Stimulated activated CD8-positive, alpha-beta memory T cell treated with anti-CD3 and anti-CD28 coated beads, Interleukin-15, amount 100 ng/mL, for 48 hours (primary cell): Measurements from ENCODE around the gene DPP4.

Source experiments
- DNase-seq, 2 donors: peaks; one replicate each; pipeline ENCODE4 v3.0.0-alpha.2; 2020; ENCODE audit warnings: low read depth in 2 of 2

Gene DPP4

DNA sequence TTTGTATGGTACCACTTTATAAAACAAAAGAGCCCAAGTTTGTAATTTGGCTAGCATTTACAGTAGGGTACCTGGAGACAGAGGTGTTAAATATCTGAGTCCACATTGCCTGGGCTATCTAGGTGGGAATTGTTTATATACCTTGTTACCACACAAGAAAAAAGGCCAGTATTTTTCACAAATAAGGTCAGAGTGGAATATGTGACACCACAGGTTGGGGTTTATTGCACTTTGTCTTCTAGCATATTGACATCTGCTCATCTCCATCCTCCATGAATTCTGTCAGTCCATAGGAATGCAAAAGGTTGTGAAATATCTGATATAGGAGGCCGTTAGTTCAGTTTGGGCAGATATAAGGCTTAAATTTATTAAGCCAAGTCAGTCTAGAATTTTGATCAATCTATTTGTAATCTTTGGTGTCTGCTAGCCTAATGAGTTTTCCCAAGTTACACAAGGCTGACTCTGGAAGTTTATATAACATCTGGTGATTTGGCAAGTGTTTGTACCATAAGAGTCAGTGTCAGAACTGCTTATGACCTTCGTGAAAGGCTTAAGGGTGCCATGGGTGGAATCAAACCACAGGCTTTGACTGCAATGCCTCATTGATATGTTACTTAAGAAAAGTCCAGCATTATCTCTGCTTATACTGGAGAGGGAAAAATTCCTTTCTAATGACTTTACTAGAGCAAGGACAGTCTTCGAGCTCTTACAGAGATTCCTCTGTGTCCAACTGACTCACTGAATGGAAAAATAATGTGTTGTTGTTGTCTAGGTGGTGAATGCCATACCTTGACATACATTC lies 11.3 kb upstream of the DPP4 start:
- DNase-seq, result no peak

DNA sequence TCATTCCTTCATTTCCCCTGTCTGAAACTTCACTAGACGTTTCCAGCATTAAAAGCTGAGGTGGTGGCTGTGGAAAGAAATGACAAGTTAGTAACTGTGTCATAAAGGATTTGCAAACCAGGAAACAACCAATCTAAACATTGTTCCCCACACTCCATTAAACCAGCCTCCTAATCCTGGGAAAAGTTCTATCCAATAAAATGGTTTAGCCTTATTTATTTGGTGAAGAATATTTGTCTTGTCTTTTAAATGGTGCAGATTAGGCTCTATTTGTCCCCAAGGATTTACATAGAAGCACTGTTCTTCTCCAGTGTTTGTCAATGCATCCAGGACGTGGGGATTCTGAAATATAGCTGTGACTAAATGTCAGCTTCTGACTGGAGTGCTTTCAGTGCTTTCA lies 10.5 kb upstream of the DPP4 start:
- no peak for DNase-seq

DNA sequence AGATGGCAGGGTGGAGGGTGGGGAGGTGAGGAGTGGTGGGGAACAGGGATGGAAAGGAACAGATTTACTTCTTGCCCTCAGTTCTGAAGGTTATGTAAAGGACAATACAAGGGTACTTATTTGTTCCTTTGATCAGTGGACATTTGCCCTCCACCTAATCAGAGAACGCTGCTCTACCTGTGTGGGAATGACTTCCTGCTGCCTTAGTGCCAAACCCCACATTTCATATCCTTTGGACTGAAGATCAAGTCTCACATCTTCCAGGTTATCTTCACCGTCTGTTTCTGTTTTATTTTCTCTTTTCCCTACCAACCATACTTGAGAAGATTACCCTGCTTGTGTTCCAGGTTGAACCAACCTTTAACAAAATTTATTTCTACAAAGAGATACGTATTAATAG lies 8.7 kb upstream of the DPP4 start:
- no peak for DNase-seq

DNA sequence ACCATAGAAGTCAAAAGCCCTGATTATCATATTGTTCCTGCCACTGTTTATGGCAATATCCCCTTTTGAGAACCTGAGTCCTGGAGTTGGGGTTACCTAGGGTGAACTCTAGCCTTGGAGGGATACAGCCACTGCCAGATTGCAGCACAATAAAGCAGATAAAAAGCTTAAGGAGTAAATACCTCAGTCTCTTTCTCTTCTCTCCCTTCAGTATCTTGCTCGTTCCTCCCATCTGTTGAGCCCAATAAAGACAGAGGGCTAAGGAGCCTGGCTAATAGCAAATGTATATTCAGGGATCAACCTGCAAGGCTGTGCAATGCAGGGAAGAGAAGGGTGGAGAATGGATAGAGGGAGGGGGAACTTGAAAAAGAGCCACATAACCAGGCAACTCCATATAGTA lies 8.0 kb upstream of the DPP4 start:
- no peak for DNase-seq

DNA sequence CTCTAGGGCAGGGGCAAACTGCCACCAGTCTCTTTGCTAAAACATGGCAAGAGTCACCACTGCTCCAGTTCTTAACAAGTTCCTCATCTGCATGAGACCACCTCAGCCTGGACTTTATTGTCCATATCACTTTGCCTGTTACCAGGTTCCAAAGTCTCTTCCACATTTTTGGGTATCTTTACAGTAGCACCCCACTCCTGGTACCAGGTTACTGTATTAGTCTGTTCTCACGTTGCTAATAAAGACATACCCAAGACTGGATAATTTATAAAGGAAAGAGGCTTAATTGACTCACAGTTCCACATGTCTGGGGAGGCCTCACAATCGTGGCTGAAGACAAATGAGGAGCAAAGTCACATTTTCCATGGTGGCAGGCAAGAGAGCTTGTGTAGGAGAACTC lies 5.5 kb upstream of the DPP4 start:
- DNase-seq, result no peak

DNA sequence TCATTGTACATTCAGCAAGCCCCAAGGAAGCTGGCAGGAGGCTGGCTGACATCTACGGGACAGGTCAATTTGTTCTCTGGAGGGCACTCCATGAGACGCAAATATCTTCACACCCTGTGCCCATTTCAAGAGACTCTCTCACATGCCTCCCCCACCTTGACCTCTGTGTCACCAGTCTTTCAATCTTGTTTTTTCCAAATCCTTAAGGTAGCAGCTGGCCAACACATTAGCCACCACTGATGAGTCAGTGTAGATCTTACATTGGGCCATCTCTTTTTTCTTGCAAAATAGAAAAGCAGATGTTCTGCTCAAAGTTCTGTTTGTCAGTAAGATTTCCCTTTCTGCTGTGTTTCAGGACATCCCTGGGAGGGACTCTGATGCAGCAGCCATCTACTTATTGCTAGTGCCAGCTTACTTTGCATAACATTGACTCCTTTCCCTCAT lies 1.7 kb upstream of the DPP4 start:
- DNase-seq, result no peak

DNA sequence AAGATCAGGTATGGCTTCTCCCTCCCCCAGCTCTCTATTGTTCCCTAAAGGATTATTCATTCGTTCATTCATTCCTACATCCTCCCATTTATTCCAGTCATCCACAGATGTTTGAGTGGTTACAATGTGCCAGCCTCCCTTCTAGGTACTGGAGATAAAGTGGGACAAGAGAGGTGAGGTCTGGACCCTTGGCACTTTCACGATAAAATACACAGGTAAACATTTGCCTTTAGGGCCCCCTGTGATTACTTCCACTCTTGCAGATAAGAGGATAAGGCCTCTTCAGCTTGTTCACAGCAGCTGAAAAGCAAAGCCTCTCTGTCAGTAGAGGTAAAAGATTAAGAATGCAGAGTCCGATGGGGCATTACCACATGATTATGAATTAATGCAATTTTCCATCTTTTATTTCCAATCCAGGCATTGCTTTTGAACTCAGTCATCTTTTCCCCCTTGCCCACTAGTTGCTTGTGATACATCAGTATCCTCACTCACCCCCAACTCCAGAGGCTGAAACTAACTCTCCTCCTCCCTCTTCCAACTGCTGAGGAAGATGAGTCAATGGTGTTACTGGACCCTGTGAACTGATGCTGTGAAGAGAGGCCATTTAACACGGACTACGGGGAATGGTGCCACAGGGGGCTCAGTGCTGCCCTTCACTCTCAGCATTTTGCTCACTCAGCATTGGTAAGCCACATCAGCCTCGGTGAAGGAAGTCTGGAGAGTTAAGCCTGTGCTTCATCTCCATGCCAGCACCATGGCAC lies 1.1 kb upstream of the DPP4 start:
- no peak for DNase-seq

DNA sequence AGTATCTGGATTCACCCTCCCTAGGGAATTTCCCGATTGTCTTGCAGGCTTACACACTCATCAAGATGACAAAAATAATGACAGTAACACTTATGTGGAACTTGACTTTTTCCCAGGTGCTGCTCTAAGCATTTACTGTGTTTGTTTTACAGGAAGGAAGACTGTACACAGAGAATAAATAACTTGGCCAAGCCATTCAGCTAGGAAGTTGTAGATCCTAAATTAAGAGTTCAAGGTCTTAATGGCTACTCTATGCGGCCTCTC lies 549 bp upstream of the DPP4 start:
- DNase-seq, result no peak

DNA sequence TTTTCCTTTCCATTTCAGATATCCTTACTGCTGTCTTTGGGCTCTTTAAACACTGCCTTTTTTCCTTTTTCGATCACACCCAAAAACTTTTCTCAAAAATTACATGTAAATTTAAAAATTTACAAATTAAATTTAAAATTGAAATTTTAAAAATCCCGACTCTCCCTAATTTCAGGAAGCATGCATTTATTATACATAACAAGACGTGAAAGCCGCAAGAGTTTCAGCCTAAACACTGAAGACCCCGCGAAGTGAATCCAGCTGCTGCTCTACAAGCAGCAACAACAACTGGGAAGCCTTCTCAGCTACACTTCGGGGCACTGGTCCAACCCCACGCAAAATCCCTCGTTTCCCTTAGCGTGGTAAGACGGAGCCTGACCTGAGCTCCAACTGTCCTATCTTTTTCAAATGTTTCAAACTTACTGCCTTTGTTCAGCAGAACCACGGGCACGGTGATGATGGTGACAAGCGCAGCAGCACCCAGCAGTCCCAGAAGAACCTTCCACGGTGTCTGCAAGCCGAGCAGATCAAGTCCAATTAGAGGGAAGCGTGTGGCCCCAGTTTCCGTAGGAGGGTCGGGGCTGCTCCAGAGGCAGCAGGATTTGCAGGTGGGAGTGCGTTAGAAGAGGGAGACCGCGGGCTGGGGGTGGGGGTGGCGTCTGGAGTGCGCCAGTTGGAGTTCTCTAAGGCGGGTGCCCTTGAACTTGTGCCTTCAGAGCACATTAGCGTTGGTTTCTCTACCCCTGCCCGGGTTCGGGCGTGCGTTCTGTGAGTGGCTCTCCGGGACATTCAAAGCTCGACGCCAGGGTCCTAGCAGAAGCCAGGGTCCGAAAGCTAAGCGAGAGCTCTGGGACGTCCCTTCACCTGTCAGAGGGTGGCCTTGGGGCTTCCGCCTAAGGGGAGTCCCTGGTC lies 783 bp downstream of the DPP4 start:
- DNase-seq, result no peak

DNA sequence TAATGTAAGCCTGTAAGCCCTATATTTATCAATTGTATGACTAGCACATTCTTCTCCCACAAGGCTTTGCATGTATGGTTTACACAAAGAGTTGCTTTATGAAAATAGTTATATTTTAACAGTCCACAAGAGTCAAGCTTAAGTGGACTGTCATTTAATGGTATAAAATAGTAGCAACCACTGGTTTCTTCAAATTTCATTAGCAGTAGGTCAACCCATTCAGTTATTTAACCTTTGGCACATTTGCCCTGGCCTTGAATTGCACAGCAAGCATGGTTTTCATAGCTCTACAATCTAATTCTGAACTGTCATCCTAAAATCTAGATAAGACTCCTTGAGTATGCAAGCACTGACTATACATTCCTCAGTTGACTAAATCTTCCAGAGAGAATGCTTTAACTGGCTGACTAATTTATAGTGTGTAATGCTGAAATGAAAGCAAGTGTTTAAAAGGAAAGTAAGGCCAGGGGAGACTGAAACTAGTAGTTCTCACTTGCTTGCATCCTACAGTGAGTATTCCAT lies 1.8 kb downstream of the DPP4 start:
- DNase-seq, result no peak

DNA sequence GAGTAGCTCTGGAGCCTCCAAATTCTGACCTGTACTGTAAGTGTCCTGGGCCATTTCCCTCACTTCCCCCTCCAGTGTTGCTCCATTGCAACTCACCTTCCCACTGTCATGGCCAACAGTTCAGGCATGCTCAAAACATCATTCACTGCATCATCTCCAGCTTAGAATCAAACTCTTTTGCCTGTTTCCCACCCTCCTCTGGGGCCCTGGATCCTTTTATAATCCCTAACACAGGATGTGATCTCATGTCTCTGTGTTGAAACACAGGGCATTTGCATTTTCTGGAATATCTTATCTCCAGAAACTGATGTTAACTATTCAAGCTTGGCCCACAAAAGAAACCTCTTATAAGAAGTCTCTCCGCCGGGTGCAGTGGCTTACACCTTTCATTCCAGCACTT lies 3.0 kb downstream of the DPP4 start:
- DNase-seq, result no peak

DNA sequence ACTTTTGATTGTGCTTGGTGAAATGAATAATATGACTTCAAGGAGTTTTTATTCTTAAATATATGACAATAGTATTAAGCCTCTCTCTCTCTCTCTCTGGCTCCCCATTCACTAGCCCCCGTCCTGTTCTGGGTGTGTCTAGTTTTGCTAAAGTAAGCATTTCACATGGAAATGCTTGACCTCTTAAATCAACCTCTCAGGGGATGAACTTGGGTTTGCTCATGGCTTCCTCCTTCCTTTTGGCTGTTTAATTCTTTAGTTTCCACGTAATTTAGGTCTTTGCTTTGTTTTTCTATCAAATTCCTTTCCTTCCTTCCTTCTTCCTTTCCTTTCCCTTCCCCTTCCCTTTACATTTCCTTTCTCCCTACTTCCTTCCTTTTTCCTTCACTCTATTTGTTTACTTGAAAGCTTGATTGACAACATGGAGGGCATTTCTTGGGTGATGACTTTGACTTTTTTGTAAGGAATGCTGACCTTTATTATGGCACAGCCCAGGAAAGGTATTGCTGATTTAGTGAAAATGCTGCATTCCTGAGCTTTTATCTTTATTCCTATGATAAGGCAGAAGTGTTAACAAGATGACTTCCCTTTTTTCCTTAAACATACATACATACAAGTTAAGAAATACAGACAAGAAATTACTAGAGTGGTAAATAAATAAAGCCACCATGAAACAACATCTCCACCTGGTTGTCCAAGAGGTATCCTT lies 3.6 kb downstream of the DPP4 start:
- no peak for DNase-seq

DNA sequence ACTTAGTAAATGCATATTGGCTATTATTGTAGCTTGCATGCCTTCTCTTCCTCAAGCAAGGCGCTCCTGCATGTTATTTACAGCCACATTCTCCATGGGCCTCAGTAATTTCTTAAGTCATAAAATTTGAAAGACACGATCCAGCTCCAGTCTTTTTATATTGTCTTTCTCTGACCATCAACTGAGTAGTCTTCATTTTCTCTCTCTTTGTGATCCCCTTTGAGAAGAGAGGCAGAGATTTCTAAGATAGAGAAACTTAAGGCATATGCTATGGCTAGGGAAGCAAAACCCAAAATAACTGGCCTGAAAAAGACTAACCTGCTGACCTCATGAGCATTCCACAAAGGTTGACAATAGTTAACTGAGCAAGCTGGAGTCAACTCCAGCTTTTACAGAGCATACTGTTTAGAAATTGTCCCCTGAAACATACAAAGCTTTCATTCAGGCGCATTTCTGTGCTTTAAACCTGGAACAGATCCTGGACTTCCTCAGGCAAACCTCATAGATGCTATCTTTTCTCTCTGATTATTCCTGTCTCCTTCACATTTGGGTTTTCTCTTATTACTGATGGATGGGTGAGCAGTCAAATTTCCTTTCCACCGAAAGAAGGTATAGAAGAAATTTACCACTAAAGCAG lies 4.6 kb downstream of the DPP4 start:
- no peak for DNase-seq

DNA sequence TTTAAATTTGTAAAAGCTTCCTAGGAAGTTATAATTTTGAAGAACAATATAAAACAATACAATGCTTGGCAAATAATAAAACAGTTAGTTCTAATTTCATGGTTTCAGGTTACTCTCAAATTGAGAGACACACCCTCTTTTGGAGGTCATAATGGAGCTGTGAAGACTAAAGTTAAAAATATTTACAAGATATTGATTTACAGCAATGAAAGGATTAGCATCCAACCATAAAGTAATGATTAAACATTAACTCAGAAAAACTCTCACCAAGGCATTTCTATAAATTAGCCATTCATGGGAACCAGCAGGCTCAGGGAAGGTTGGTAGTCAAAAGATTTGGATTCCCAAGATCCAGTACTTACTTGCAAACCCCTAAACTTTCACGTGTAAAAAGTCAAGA lies 6.4 kb downstream of the DPP4 start:
- DNase-seq, result no peak

DNA sequence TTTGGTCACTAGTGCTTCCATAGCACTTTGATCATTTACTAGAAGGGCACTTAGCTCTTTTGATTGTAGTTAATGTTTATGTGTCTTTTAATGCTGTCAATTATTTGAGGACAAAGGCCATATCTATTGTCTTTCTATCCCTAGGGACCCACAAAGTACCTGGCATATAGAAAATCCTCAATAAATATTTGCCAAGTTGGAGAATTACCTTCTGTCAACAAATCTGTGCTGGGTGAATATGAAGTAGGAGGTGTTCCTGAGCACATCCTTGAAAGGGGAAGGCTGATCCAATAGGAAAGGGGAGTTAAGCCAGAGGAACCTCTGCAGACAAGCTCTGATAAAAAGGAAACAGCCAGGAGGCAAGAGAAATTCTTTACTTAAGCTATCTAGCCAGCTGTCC lies 8.2 kb downstream of the DPP4 start:
- no peak for DNase-seq

DNA sequence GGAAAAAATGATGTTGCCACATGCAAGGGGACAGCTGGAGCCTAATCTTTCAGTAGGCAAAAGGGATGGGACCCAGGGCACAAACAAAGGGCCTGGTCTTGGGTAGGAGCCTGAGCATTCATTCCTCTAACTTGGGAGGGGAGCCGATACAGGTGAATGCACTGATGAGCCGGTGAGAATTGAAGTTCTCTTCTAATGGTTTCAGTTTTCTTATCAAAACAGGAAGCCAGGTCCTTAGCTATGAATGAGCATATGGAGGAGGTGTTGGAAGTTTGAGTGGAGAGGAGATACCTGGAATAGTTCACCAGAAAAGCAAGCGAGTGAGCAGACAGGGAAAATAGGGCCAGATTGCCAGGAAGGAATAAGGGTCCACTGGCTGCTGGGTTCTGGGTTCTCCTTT lies 10.1 kb downstream of the DPP4 start:
- DNase-seq, result no peak

DNA sequence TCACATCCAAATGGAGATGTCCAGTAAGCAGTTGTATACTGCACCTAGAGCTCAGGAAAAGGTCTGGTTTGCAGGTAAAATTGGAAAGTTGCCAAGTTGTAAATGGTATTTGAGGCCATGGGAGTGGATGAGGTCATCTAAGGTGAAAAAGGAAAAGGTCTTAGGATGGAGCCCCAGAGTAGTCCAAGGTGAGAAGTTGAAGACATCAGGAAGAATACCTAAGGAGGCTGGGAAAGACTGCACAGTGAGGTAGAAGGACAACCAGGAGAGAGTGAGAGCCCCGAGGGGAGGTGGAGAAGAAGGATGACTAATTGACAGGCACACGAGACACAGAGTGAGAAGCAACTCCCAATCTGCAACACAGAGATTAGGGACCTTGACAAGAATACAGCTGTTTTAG lies 10.7 kb downstream of the DPP4 start:
- DNase-seq, result no peak

DNA sequence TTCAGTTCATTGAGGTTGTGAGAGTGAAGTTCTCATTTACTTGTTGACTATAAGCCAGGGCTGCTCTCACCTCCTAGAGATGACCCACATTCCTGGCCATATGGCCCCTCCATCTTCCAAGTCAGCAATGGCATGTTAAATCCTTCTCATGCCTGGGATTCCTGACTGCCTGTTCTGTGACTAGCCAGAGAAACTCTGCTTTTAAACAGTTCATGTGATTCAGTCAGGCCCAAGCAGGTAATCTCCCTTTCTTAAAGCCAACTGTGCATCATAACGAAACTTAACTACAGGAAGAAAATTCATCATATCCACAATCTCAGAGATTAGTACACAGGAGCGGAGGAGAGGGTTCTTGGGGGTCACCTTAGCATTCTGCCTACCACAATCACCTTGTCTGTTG lies 11.5 kb downstream of the DPP4 start:
- DNase-seq, result no peak

DNA sequence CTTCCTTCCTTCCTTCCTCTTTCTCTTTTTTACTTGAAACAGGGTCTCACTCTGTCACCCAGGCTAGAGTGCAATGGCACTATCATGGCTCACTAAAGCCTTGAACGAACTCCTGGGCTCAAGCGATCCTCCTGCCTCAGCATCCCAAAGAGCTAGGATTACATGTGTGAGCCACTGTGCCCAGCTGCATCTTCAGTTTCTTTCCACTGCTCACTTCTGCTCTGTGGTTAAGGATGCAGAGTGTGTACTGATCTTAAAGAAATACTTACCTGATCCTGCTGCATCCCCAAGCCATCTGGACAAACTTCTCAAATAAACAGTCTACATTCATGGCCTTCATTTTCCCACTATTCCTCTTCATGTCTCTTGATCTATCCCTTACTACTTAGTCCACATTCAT lies 13.0 kb downstream of the DPP4 start:
- no peak for DNase-seq

DNA sequence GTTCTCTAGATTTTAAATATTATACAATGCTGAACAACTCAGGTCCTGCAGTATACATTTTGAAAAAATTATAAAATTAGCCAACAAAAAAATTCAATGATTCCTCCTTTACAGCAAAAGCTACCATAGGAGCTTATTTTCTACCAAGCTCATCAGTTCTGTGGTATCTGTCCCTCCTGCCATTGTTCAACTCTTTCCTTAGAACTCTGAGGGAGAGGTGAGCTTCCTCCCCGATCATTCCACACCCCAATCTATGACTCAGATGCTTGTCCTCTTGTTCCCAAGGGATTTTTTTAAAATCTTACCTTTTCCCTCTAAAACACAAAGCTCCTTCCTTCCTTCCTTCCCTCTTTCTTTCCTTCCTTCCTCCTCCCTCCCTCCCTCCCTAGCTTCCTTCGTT lies 13.5 kb downstream of the DPP4 start:
- DNase-seq, result no peak

DNA sequence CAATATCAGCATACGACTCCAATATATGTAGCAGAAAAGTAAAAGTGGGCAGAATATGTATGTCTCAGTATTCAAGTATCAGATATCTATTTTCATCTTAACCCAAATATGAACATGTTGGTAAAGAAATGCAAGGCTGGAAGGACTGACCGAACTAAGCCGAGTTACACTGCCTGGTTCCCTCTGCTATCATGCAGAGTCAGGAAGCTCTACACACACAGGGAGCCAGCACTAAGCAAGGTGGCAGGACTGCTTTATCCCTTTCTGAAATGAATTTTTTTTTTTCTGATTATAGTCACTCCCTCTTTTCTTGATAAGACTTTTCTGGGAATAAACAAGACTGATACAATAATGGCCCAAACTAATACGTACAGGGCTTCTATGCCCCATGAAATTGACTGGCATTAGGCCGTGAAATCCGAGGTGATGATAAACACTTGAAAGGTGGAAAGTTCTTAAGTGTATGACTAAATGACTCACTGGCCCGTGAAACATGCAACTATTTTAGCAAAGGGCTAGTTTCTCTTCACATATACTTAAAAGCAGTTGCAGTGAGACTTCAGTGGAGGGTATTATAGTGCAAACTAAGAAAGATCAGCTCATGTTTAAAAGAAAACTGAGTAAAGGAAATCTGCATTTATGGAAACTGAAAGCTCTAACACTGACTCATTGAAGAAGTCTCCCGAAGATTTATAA lies 14.9 kb downstream of the DPP4 start:
- no peak for DNase-seq
